Measurements from ENCODE around the gene HSD3B2. TPM values are rescaled to one million over a fixed set of nuclear protein-coding genes. Genes with fewer than 3 reads are reported as not detected.

HSD3B2 gene
- total and polyA plus RNA-seq, 2 of the 8 experiments (the other 6 are each of a cell fraction or from before 2014, with no cell fraction given) = not detected

- Histone ChIP-seq H2BK5ac (ENCODE audit: low read depth, low read length) (no peak overlapping the region), H4K5ac (ENCODE audit: insufficient read length, low read depth, low read length) (no peak overlapping the region), H3K79me2 (ENCODE audit: control insufficient read depth in 1 of 2, insufficient read depth in 2 of 2, low read length in 2 of 2) (no peaks in the 10 kb centered on the region), H2BK20ac (ENCODE audit: low read length) (no peak overlapping the region), H3K23me2 (ENCODE audit: low read depth, low read length) (no peaks in the 10 kb centered on the region), H3K79me1 (ENCODE audit: low read depth, low read length) (no peaks in the 10 kb centered on the region), H3K4ac (replicated peaks; ENCODE audit: insufficient read length, low read depth, low read length) (no peak overlapping the region), H3K27ac (ENCODE audit: low read depth, low read length) (no peak overlapping the region), H3K18ac (ENCODE audit: extremely low read depth, low read length) (no peak overlapping the region), H2AK5ac (ENCODE audit: low read depth, low read length) (no peak overlapping the region), H3K9ac (replicated peaks in 1 of 4; ENCODE audit: extremely low read depth in 1 of 4, low read depth in 3 of 4, low read length in 3 of 4) (no peak overlapping the region), H2BK120ac (replicated peaks; ENCODE audit: low read depth, low read length) (no peak overlapping the region), H3K56ac (replicated peaks; ENCODE audit: insufficient read length, low read depth, low read length) (no peak overlapping the region), H3K36me3 (ENCODE audit: control insufficient read depth in 2 of 4, insufficient read depth in 4 of 4, low read length in 3 of 4) (no peaks in the 10 kb centered on the region), H3K14ac (ENCODE audit: insufficient read length) (no peak overlapping the region), H4K20me1 (replicated peaks in 1 of 2; ENCODE audit: control insufficient read depth in 1 of 2, insufficient read depth in 2 of 2, low read length in 2 of 2) (no peaks in the 10 kb centered on the region), H4K8ac (ENCODE audit: extremely low read depth, insufficient read depth, low read length) (no peak overlapping the region), H3K4me2 (ENCODE audit: insufficient read depth in 1 of 2, low read depth in 2 of 2, low read length in 2 of 2) (no peak overlapping the region), H2BK15ac (ENCODE audit: low read length) (no peak overlapping the region), H3K4me3 (ENCODE audit: extremely low read depth in 1 of 4, insufficient read depth in 2 of 4, low read depth in 3 of 4, low read length in 4 of 4) (no peak overlapping the region), H2BK12ac (ENCODE audit: low read depth, low read length) (no peak overlapping the region), H3K27me3 (replicated peaks in 1 of 4; ENCODE audit: control insufficient read depth in 3 of 4, extremely low read depth in 1 of 4, insufficient read depth in 3 of 4, low read length in 3 of 4) (no peaks in the 10 kb centered on the region), H3K4me1 (replicated peaks in 1 of 4; ENCODE audit: control insufficient read depth in 3 of 4, insufficient read depth in 4 of 4, low read length in 3 of 4) (peaks cover 0 to 3% (median 0%) of the 10 kb centered on the region in 4 experiments; a peak in 2 of 7 replicates), H4K91ac (replicated peaks; ENCODE audit: insufficient read length, low read length) (no peak overlapping the region), H2AFZ (ENCODE audit: low read length) (no peak overlapping the region), H3K9me3 (ENCODE audit: insufficient read depth in 2 of 2, low read depth in 1 of 2, low read length in 1 of 2) (no peaks in the 10 kb centered on the region), H3K23ac (ENCODE audit: insufficient read length) (no peak overlapping the region)
- CTCF ChIA-PET (ENCODE audit: partially characterized antibody) = interaction anchor here (0.7 to 3.3 kb wide), 16 partner anchors 10 to 300 kb away, joined by 3 to 31 read pairs (median 3); no protein-coding TSS in a partner anchor
- 76% methylated on average over 4 of the region's 4 CpGs; no CpG with 5 or more reads in 1 of the 2 experiments for WGBS, 2 experiments (ENCODE audit: extremely low coverage in 1 of 2, insufficient coverage in 1 of 2, insufficient read length in 1 of 2, insufficient replicate concordance in 2 of 2, low coverage in 1 of 2, low lambda C conversion rate in 2 of 2, missing lambda C conversion rate in 1 of 2)
- FAIRE-seq (no peak), DNase-seq (ENCODE audit: low read depth in 1 of 2, low spot score in 2 of 2) (no peak)
- POLR2A ChIA-PET (ENCODE audit: partially characterized antibody) = no interaction called here
- no peak for TF ChIP-seq GABPA (IDR thresholded peaks at IDR 0.05; ENCODE audit: borderline replicate concordance, insufficient read depth, low read length)
- no peak for TF ChIP-seq EZH2 (IDR thresholded peaks at IDR 0.05; ENCODE audit: low read depth, low read length, severe bottlenecking)
- TF ChIP-seq SP4 (IDR thresholded peaks at IDR 0.05; ENCODE audit: low read length) = no peak
- no peak for TF ChIP-seq SP2 (IDR thresholded peaks at IDR 0.05; ENCODE audit: low read length)
- TF ChIP-seq CHD2 (IDR thresholded peaks at IDR 0.05; ENCODE audit: low read length) = no peak
- TF ChIP-seq SRF (IDR thresholded peaks at IDR 0.05; ENCODE audit: low read depth, low read length) = no peak
- no peak for TF ChIP-seq JUND (IDR thresholded peaks at IDR 0.05; ENCODE audit: low read length)
- TF ChIP-seq YY1 (IDR thresholded peaks at IDR 0.05; ENCODE audit: low read depth, low read length) = no peak
- no peak for TF ChIP-seq CBX8 (IDR thresholded peaks at IDR 0.05; ENCODE audit: borderline replicate concordance, low read depth, low read length)
- TF ChIP-seq SUZ12 (IDR thresholded peaks at IDR 0.05; ENCODE audit: low read length) = no peak
- no peak for TF ChIP-seq PHF8 (conservative IDR thresholded peaks at IDR 0.05; ENCODE audit: low read depth, low read length)
- no peak for TF ChIP-seq TBP (IDR thresholded peaks at IDR 0.05; ENCODE audit: low read depth, low read length)
- no peak for TF ChIP-seq SIX5 (IDR thresholded peaks at IDR 0.05; ENCODE audit: low read depth, low read length)
- no peak for TF ChIP-seq KDM5A (IDR thresholded peaks at IDR 0.05; ENCODE audit: low read length)
Observed at GRCh38 chr1:119374208-119374874, 40.6 kb upstream of the HSD3B2 start.

Data from H1 (cell line).